Measurements from ENCODE around the gene WBP2NL. TPM values are rescaled to one million over a fixed set of nuclear protein-coding genes. Genes with fewer than 3 reads are reported as not detected.

The WBP2NL gene
- total RNA-seq, 1 experiment from 2014 or later = 0.22 TPM

- Mint-ChIP-seq H3K36me3 (ENCODE audit: insufficient read depth in 1 of 3, low read depth in 3 of 3) (peaks cover 0 to 3% (median 2%) of the 10 kb centered on the region in 3 experiments; a peak in 2 of 7 replicates), H3K9me3 (peaks cover 3 to 4% of the 10 kb centered on the region in 2 experiments; a peak in 4 of 5 replicates), H3K27me3 (ENCODE audit: low read depth) (peaks cover 57% of the 10 kb centered on the region), H3K4me3 (no peak overlapping the region), H3K27ac (0 out of 7 replicates have a peak overlapping the region, but pooled peaks of 2 of the 3 experiments have one; percentile 29 to 73), H3K4me1 (peaks cover 24 to 26% of the 10 kb centered on the region in 2 experiments)
- H2BK12ac ChIP-seq (ENCODE audit: insufficient read length, low read depth, low read length) = no peak overlapping the region
- H4K91ac ChIP-seq (ENCODE audit: insufficient read length, low read depth, low read length) = no peak overlapping the region
- no peak overlapping the region for H3K4me2 ChIP-seq (ENCODE audit: insufficient read depth, insufficient read length, low read length)
- no peak overlapping the region for H3K27ac ChIP-seq (ENCODE audit: insufficient read length, low read depth, low read length)
- WGBS (ENCODE audit: extremely low coverage, insufficient read length, low lambda C conversion rate) = no CpG with 5 or more reads among the region's 2 CpGs
- no peak overlapping the region for H3K23ac ChIP-seq (ENCODE audit: insufficient read length, low read depth, low read length)
- H3K4me1 ChIP-seq (ENCODE audit: insufficient read depth, low read length) = peaks cover 2% of the 10 kb centered on the region; the same call in 1 of the 2 replicates
- no peak for DNase-seq
- no peaks in the 10 kb centered on the region for H4K20me1 ChIP-seq (ENCODE audit: control insufficient read depth, insufficient read depth, insufficient read length)
- no peak overlapping the region for H2BK20ac ChIP-seq (ENCODE audit: low read depth, low read length, poor library complexity, severe bottlenecking)
- H3T11ph ChIP-seq (ENCODE audit: low read length) = no peak overlapping the region
- no peak overlapping the region for H3K56ac ChIP-seq (ENCODE audit: insufficient read length, low read depth, low read length)
- no peaks in the 10 kb centered on the region for H3K79me1 ChIP-seq (ENCODE audit: insufficient read depth, low read depth, low read length, poor library complexity, severe bottlenecking)
- no peak overlapping the region for H3K18ac ChIP-seq (ENCODE audit: insufficient read length, low read depth, low read length)
- H2BK15ac ChIP-seq (ENCODE audit: low read depth, low read length) = no peak overlapping the region
- H2AFZ ChIP-seq (ENCODE audit: low read length) = no peak overlapping the region
- peaks cover 9% of the 10 kb centered on the region for H3K27me3 ChIP-seq (ENCODE audit: insufficient read depth, low read length)
- H2BK120ac ChIP-seq (ENCODE audit: low read depth, low read length, poor library complexity, severe bottlenecking) = no peak overlapping the region
- H3K14ac ChIP-seq (ENCODE audit: insufficient read depth, low read length) = no peak overlapping the region
- H3K9me3 ChIP-seq (ENCODE audit: control insufficient read depth, low read depth, low read length) = no peaks in the 10 kb centered on the region
- H4K5ac ChIP-seq (ENCODE audit: insufficient read length, low read depth, low read length) = no peak overlapping the region
- no peak for TF ChIP-seq CTCF (conservative IDR thresholded peaks at IDR 0.05)
- H2BK5ac ChIP-seq (ENCODE audit: insufficient read length, low read length) = no peak overlapping the region
- no peak overlapping the region for H3K9ac ChIP-seq (ENCODE audit: extremely low read depth, insufficient read length, low read length)
- no peak overlapping the region for H2AK5ac ChIP-seq (ENCODE audit: insufficient read length, low read length)
- no peaks in the 10 kb centered on the region for H3K79me2 ChIP-seq (ENCODE audit: insufficient read depth, low read length)
- no peak overlapping the region for H3K4ac ChIP-seq (ENCODE audit: low read depth, low read length)
- no peaks in the 10 kb centered on the region for H3K23me2 ChIP-seq (ENCODE audit: insufficient read length, low read depth, low read length, poor library complexity, severe bottlenecking)
- H4K8ac ChIP-seq (replicated peaks; ENCODE audit: insufficient read length, low read depth, low read length) = no peak overlapping the region
Measured at GRCh38 chr22:41970601-41971000, 28.0 kb upstream of the WBP2NL start.
